ENCODE results near the gene IL1RL1.

The IL1RL1 gene

GRCh38 chr2:102334486-102334885 is 23.1 kb downstream of the IL1RL1 start:
- in situ Hi-C loops (cut with MboI; ENCODE audit: low sequenced_read_pairs) = no loop called here

GRCh38 chr2:102335871-102336366 is 24.6 kb downstream of the IL1RL1 start:
- in situ Hi-C loops (cut with MboI; ENCODE audit: low sequenced_read_pairs) = no loop called here

GRCh38 chr2:102336502-102336945 is 25.2 kb downstream of the IL1RL1 start:
- in situ Hi-C loops (cut with MboI; ENCODE audit: low sequenced_read_pairs) = no loop called here

- in situ Hi-C loops (cut with MboI; ENCODE audit: low sequenced_read_pairs) = no loop called here
Measured at GRCh38 chr2:102337012-102337411, 25.6 kb downstream of the IL1RL1 start.

- in situ Hi-C loops (cut with MboI; ENCODE audit: low sequenced_read_pairs) = no loop called here
Measured at GRCh38 chr2:102337481-102338386, 26.4 kb downstream of the IL1RL1 start.

GRCh38 chr2:102340778-102341177 is 29.4 kb downstream of the IL1RL1 start:
- in situ Hi-C loops (cut with MboI; ENCODE audit: low sequenced_read_pairs) = no loop called here

- in situ Hi-C loops (cut with MboI; ENCODE audit: low sequenced_read_pairs) = no loop called here
Measured at GRCh38 chr2:102342888-102343287, 31.5 kb downstream of the IL1RL1 start.

GRCh38 chr2:102344397-102344796 is 33.0 kb downstream of the IL1RL1 start:
- in situ Hi-C loops (cut with MboI; ENCODE audit: low sequenced_read_pairs) = no loop called here

GRCh38 chr2:102345329-102345920 is 34.1 kb downstream of the IL1RL1 start:
- in situ Hi-C loops (cut with MboI; ENCODE audit: low sequenced_read_pairs) = no loop called here

GRCh38 chr2:102346381-102347130 is 35.2 kb downstream of the IL1RL1 start:
- in situ Hi-C loops (cut with MboI; ENCODE audit: low sequenced_read_pairs) = no loop called here

GRCh38 chr2:102350137-102350793 is 38.9 kb downstream of the IL1RL1 start:
- in situ Hi-C loops (cut with MboI; ENCODE audit: low sequenced_read_pairs) = no loop called here

- in situ Hi-C loops (cut with MboI; ENCODE audit: low sequenced_read_pairs) = no loop called here
Measured at GRCh38 chr2:102355526-102356380, 44.4 kb downstream of the IL1RL1 start, which contains the start of gene IL18R1. IL18R1 (plus strand) TSS chr2:102355796; CDS start chr2:102362661, 6,865 bp downstream.

- in situ Hi-C loops (cut with MboI; ENCODE audit: low sequenced_read_pairs) = no loop called here
Measured at GRCh38 chr2:102356381-102356712, 45.0 kb downstream of the IL1RL1 start.

- in situ Hi-C loops (cut with MboI; ENCODE audit: low sequenced_read_pairs) = no loop called here
Measured at GRCh38 chr2:102356741-102357140, 45.4 kb downstream of the IL1RL1 start.

- in situ Hi-C loops (cut with MboI; ENCODE audit: low sequenced_read_pairs) = no loop called here
Measured at GRCh38 chr2:102357937-102358336, 46.6 kb downstream of the IL1RL1 start.

- in situ Hi-C loops (cut with MboI; ENCODE audit: low sequenced_read_pairs) = no loop called here
Measured at GRCh38 chr2:102358496-102358895, 47.1 kb downstream of the IL1RL1 start.

GRCh38 chr2:102359527-102359926 is 48.2 kb downstream of the IL1RL1 start:
- in situ Hi-C loops (cut with MboI; ENCODE audit: low sequenced_read_pairs) = no loop called here

GRCh38 chr2:102361632-102362241 is 50.4 kb downstream of the IL1RL1 start:
- in situ Hi-C loops (cut with MboI; ENCODE audit: low sequenced_read_pairs) = no loop called here

GRCh38 chr2:102365763-102366162 is 54.4 kb downstream of the IL1RL1 start:
- in situ Hi-C loops (cut with MboI; ENCODE audit: low sequenced_read_pairs) = no loop called here
